GM23338 (cell line): Measurements from ENCODE around the gene COBL. TPM values are rescaled to one million over a fixed set of nuclear protein-coding genes. Genes with fewer than 3 reads are reported as not detected.

Experiments used
- ATAC-seq: fragments of 200-7000 bp; cut with Tn5 transposase; 3 replicates; pipeline ENCODE4 v1.9.1; 2020
- DNase-seq: peaks from one replicate; pipeline ENCODE4 v3.0.0-alpha.2; 2015; ENCODE audit warnings: low spot score
- H2AFZ ChIP-seq: fragments of 200-600 bp; sonication (generic); 2 replicates; pipeline ENCODE4 v1.8.0; 2016; ENCODE audit warnings: antibody characterized with exemption, mild to moderate bottlenecking, moderate library complexity
- H3F3A ChIP-seq: fragments of 200-600 bp; sonication (generic); replicated peaks from 2 replicates; pipeline ENCODE4 v1.8.0; 2017; ENCODE audit warnings: antibody characterized with exemption, mixed run types, low read depth
- H3K27ac ChIP-seq: fragments of 200-600 bp; sonication (generic); 2 replicates; pipeline ENCODE4 v1.6.1; 2016; ENCODE audit warnings: low read depth
- H3K27me3 ChIP-seq: fragments of 200-600 bp; sonication (generic); 2 replicates; pipeline ENCODE4 v1.8.0; 2016; ENCODE audit warnings: mild to moderate bottlenecking, mixed run types, moderate library complexity; ENCODE audit not compliant: insufficient read depth
- H3K36me3 ChIP-seq: fragments of 200-600 bp; sonication (generic); 2 replicates; pipeline ENCODE4 v1.8.0; 2016; ENCODE audit warnings: mild to moderate bottlenecking; ENCODE audit not compliant: insufficient read depth
- H3K4me1 ChIP-seq: fragments of 200-600 bp; sonication (generic); 2 replicates; pipeline ENCODE4 v1.8.0; 2016; ENCODE audit warnings: mild to moderate bottlenecking, moderate library complexity; ENCODE audit not compliant: insufficient read depth
- H3K4me2 ChIP-seq: fragments of 200-600 bp; sonication (generic); 2 replicates; pipeline ENCODE4 v1.7.1; 2017; ENCODE audit warnings: mixed run types
- H3K4me3 ChIP-seq: fragments of 200-600 bp; sonication (generic); 2 replicates; pipeline ENCODE4 v1.6.1; 2016; ENCODE audit warnings: mixed run types
- H3K79me2 ChIP-seq: fragments of 200-600 bp; sonication (generic); replicated peaks from 2 replicates; pipeline ENCODE4 v1.8.0; 2017; ENCODE audit warnings: mild to moderate bottlenecking; ENCODE audit not compliant: insufficient read depth
- H3K9me2 ChIP-seq: fragments of 200-600 bp; sonication (generic); 2 replicates; pipeline ENCODE4 v1.8.0; 2017; ENCODE audit not compliant: insufficient read depth
- H4K20me1 ChIP-seq: fragments of 200-600 bp; sonication (generic); replicated peaks from 2 replicates; pipeline ENCODE4 v1.8.0; 2017; ENCODE audit warnings: mild to moderate bottlenecking; ENCODE audit not compliant: insufficient read depth
- H3K27ac Mint-ChIP-seq: 2 replicates; pipeline ENCODE4 v1.8.0; 2020; ENCODE audit warnings: inconsistent platforms, mild to moderate bottlenecking, moderate library complexity, mixed read lengths
- H3K27me3 Mint-ChIP-seq: 3 replicates; pipeline ENCODE4 v1.8.0; 2022; ENCODE audit warnings: low read depth, mild to moderate bottlenecking, moderate library complexity, mixed read lengths, inconsistent platforms; ENCODE audit not compliant: insufficient read depth, poor library complexity
- H3K36me3 Mint-ChIP-seq: 3 replicates; pipeline ENCODE4 v1.8.0; 2021; ENCODE audit warnings: low read depth, mild to moderate bottlenecking, inconsistent platforms, moderate library complexity, mixed read lengths
- H3K4me1 Mint-ChIP-seq: 3 replicates; pipeline ENCODE4 v1.8.0; 2020; ENCODE audit warnings: mild to moderate bottlenecking, inconsistent platforms, mixed read lengths
- H3K4me3 Mint-ChIP-seq: 3 replicates; pipeline ENCODE4 v1.8.0; 2021; ENCODE audit warnings: moderate library complexity, mild to moderate bottlenecking, inconsistent platforms, mixed read lengths
- H3K9me3 Mint-ChIP-seq: 3 replicates; pipeline ENCODE4 v1.8.0; 2020; ENCODE audit warnings: moderate library complexity, mild to moderate bottlenecking, inconsistent platforms, mixed read lengths
- EZH2 ChIP-seq: fragments of 200-600 bp; sonication (generic); IDR thresholded peaks from one replicate; pipeline ENCODE4 v1.8.0; 2017; ENCODE audit warnings: antibody characterized with exemption, mild to moderate bottlenecking, low read depth; ENCODE audit not compliant: unreplicated experiment
- EZH2phosphoT487 ChIP-seq: fragments of 200-600 bp; sonication (generic); IDR thresholded peaks from one replicate; pipeline ENCODE4 v1.8.1; 2018; ENCODE audit warnings: antibody characterized with exemption; ENCODE audit not compliant: unreplicated experiment
- JUNB ChIP-seq: IDR thresholded peaks from one replicate; pipeline ENCODE4 v1.6.1; 2016; ENCODE audit warnings: antibody characterized with exemption; ENCODE audit not compliant: unreplicated experiment
- NANOG ChIP-seq: IDR thresholded peaks from 2 replicates; pipeline ENCODE4 v1.6.1; 2016; ENCODE audit warnings: antibody characterized with exemption, borderline replicate concordance
- POLR2AphosphoS5 ChIP-seq: IDR thresholded peaks from 2 replicates; pipeline ENCODE4 v1.6.1; 2016; ENCODE audit warnings: antibody characterized with exemption, low read depth
- ZNF114 ChIP-seq: fragments of 250-450 bp; sonication (Bioruptor Pico); IDR thresholded peaks from 2 replicates; pipeline ENCODE4 v1.5.0; 2020; ENCODE audit warnings: mild to moderate bottlenecking, moderate library complexity
- ZNF331 ChIP-seq: fragments of 250-450 bp; sonication (Bioruptor Pico); IDR thresholded peaks from 2 replicates; pipeline ENCODE4 v1.5.0; 2020; ENCODE audit warnings: low read depth, mild to moderate bottlenecking, moderate library complexity
- polyA plus RNA-seq: library from polyadenylated mRNA; unstranded; fragments of >200 nt; fragmentation: Nextera tagmentation; extraction: Ambion mirVana; gene quantifications from 2 replicates; pipeline ENCODE4 v1.2.1, GENCODE V29; 2016
- total RNA-seq: library from RNA; depleted of rRNA; stranded (reverse); fragments of >200 nt; shearing (Covaris generic); gene quantifications from 2 replicates; pipeline ENCODE4 v1.2.3, GENCODE V29; 2014
- TF ChIP-seq, protein P1 (sequence below), 2 experiments: fragments of 200-600 bp in 1 of 2; sonication (generic) in 1 of 2; conservative IDR thresholded peaks; 2 replicates each; pipeline versions ENCODE4 v1.5.1 to v1.6.1; 2016 to 2017; ENCODE audit warnings: antibody characterized with exemption in 2 of 2, low read depth in 2 of 2, mild to moderate bottlenecking in 2 of 2, moderate library complexity in 1 of 2
- TF ChIP-seq, protein P2 (sequence below): fragments of 250-450 bp; sonication (Bioruptor Pico); IDR thresholded peaks from 2 replicates; pipeline ENCODE4 v1.5.0; 2020; ENCODE audit warnings: mild to moderate bottlenecking, moderate library complexity

Gene COBL
- total and polyA plus RNA-seq, 2 experiments from 2014 or later: 18.3 to 51.9 TPM

DNA sequence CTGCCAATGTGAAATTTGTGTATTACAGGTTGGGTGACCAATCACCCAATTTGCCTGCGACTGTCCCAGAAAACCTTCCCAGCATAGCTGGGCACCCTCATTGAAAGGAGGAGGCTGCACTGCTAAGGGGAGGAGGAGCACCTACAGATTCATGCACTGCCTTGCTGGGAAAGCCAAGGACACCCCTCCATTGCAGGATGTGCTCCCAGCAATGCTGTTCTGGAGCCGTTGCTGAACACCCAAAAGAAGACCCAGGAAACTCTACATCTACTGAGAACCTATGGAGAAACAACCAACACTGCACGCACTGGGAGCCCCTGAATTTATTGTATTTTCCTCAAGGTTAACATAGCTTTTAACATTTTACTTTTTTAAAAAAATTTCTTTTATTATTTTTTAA, 295.7 kb downstream of the COBL start:
- Mint-ChIP-seq H3K36me3 (peaks cover 17% of the 10 kb centered on the region), H3K27me3 (peaks cover 4% of the 10 kb centered on the region), H3K4me1 (peaks cover 2% of the 10 kb centered on the region; the same call in 2 of the 3 replicates), H3K9me3 (no peaks in the 10 kb centered on the region; the same call in 2 of the 3 replicates), H3K27ac (peak overlapping the region; percentile 82; the same call in 1 of the 2 replicates), H3K4me3 (no peak overlapping the region)
- Histone ChIP-seq H3K36me3 (no peaks in the 10 kb centered on the region), H3K4me3 (no peak overlapping the region), H3K4me1 (no peaks in the 10 kb centered on the region), H3K27me3 (no peaks in the 10 kb centered on the region), H3K79me2 (no peaks in the 10 kb centered on the region), H2AFZ (no peak overlapping the region), H3K27ac (no peak overlapping the region), H3F3A (no peaks in the 10 kb centered on the region), H3K9me2 (0 out of 2 replicates have a peak, but pooled peaks cover 7% of the 10 kb centered on the region), H4K20me1 (no peaks in the 10 kb centered on the region), H3K4me2 (no peak overlapping the region)
- DNase-seq (no peak), ATAC-seq (no peak)
- TF ChIP-seq EZH2 (no peak), ZNF331 (CRISPR knock-in tag) (no peak), JUNB (no peak), ZNF114 (CRISPR knock-in tag) (no peak), NANOG (no peak), POLR2AphosphoS5 (no peak), EZH2phosphoT487 (no peak)
- TF ChIP-seq, protein P1, sequence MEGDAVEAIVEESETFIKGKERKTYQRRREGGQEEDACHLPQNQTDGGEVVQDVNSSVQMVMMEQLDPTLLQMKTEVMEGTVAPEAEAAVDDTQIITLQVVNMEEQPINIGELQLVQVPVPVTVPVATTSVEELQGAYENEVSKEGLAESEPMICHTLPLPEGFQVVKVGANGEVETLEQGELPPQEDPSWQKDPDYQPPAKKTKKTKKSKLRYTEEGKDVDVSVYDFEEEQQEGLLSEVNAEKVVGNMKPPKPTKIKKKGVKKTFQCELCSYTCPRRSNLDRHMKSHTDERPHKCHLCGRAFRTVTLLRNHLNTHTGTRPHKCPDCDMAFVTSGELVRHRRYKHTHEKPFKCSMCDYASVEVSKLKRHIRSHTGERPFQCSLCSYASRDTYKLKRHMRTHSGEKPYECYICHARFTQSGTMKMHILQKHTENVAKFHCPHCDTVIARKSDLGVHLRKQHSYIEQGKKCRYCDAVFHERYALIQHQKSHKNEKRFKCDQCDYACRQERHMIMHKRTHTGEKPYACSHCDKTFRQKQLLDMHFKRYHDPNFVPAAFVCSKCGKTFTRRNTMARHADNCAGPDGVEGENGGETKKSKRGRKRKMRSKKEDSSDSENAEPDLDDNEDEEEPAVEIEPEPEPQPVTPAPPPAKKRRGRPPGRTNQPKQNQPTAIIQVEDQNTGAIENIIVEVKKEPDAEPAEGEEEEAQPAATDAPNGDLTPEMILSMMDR (conservative IDR thresholded peaks at IDR 0.05; ENCODE audit: low read depth in 2 of 2): no peak
- TF ChIP-seq, protein P2, sequence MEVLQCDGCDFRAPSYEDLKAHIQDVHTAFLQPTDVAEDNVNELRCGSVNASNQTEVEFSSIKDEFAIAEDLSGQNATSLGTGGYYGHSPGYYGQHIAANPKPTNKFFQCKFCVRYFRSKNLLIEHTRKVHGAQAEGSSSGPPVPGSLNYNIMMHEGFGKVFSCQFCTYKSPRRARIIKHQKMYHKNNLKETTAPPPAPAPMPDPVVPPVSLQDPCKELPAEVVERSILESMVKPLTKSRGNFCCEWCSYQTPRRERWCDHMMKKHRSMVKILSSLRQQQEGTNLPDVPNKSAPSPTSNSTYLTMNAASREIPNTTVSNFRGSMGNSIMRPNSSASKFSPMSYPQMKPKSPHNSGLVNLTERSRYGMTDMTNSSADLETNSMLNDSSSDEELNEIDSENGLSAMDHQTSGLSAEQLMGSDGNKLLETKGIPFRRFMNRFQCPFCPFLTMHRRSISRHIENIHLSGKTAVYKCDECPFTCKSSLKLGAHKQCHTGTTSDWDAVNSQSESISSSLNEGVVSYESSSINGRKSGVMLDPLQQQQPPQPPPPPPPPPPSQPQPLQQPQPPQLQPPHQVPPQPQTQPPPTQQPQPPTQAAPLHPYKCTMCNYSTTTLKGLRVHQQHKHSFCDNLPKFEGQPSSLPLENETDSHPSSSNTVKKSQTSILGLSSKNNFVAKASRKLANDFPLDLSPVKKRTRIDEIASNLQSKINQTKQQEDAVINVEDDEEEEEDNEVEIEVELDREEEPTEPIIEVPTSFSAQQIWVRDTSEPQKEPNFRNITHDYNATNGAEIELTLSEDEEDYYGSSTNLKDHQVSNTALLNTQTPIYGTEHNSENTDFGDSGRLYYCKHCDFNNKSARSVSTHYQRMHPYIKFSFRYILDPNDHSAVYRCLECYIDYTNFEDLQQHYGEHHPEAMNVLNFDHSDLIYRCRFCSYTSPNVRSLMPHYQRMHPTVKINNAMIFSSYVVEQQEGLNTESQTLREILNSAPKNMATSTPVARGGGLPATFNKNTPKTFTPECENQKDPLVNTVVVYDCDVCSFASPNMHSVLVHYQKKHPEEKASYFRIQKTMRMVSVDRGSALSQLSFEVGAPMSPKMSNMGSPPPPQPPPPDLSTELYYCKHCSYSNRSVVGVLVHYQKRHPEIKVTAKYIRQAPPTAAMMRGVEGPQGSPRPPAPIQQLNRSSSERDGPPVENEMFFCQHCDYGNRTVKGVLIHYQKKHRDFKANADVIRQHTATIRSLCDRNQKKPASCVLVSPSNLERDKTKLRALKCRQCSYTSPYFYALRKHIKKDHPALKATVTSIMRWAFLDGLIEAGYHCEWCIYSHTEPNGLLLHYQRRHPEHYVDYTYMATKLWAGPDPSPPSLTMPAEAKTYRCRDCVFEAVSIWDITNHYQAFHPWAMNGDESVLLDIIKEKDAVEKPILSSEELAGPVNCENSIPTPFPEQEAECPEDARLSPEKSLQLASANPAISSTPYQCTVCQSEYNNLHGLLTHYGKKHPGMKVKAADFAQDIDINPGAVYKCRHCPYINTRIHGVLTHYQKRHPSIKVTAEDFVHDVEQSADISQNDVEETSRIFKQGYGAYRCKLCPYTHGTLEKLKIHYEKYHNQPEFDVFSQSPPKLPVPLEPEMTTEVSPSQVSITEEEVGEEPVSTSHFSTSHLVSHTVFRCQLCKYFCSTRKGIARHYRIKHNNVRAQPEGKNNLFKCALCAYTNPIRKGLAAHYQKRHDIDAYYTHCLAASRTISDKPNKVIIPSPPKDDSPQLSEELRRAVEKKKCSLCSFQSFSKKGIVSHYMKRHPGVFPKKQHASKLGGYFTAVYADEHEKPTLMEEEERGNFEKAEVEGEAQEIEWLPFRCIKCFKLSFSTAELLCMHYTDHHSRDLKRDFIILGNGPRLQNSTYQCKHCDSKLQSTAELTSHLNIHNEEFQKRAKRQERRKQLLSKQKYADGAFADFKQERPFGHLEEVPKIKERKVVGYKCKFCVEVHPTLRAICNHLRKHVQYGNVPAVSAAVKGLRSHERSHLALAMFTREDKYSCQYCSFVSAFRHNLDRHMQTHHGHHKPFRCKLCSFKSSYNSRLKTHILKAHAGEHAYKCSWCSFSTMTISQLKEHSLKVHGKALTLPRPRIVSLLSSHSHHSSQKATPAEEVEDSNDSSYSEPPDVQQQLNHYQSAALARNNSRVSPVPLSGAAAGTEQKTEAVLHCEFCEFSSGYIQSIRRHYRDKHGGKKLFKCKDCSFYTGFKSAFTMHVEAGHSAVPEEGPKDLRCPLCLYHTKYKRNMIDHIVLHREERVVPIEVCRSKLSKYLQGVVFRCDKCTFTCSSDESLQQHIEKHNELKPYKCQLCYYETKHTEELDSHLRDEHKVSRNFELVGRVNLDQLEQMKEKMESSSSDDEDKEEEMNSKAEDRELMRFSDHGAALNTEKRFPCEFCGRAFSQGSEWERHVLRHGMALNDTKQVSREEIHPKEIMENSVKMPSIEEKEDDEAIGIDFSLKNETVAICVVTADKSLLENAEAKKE: no peak
